HG03103 (cell line): Measurements from ENCODE around the gene RFFL.
A peak's percentile ranks its signal among the peaks of the same experiment; 100 is the strongest.
"Not testable (repeated sequence)": the region's sequence is repeated elsewhere in the genome, so short reads cannot be mapped to it uniquely, and the experiment has no call there.

ENCODE experiments used
- ATAC-seq: cut with Tn5 transposase; IDR thresholded peaks from one replicate; pipeline ENCODE4 v1.9.1; 2021; ENCODE audit warnings: low read depth; ENCODE audit not compliant: unreplicated experiment

RFFL gene

GRCh38 chr17:35011671-35012216 is 51.8 kb downstream of the RFFL start:
- ATAC-seq = no peak

GRCh38 chr17:35010093-35010492 is 53.4 kb downstream of the RFFL start:
- ATAC-seq = no peak

- no peak for ATAC-seq
Measured at GRCh38 chr17:35006961-35007360, 56.5 kb downstream of the RFFL start.

- ATAC-seq = no peak
Measured at GRCh38 chr17:35006345-35006744, 57.2 kb downstream of the RFFL start.

- no peak for ATAC-seq
Measured at GRCh38 chr17:35003778-35004177, 59.7 kb downstream of the RFFL start.

- ATAC-seq = no peak
Measured at GRCh38 chr17:35002876-35003551, 60.5 kb downstream of the RFFL start.

- ATAC-seq = no peak
Measured at GRCh38 chr17:35001549-35001948, 62.0 kb downstream of the RFFL start.

GRCh38 chr17:35000965-35001364 is 62.5 kb downstream of the RFFL start:
- ATAC-seq = not testable (repeated sequence)

GRCh38 chr17:34999456-34999855 is 64.1 kb downstream of the RFFL start:
- no peak for ATAC-seq

- no peak for ATAC-seq
Measured at GRCh38 chr17:34998205-34998604, 65.3 kb downstream of the RFFL start.

GRCh38 chr17:34997355-34997862 is 66.1 kb downstream of the RFFL start:
- no peak for ATAC-seq

- ATAC-seq = no peak
Measured at GRCh38 chr17:34996422-34997285, 66.9 kb downstream of the RFFL start.

GRCh38 chr17:34993031-34993430 is 70.5 kb downstream of the RFFL start:
- no peak for ATAC-seq

- no peak for ATAC-seq
Measured at GRCh38 chr17:34991606-34992005, 71.9 kb downstream of the RFFL start.

GRCh38 chr17:34990921-34991365 is 72.6 kb downstream of the RFFL start:
- no peak for ATAC-seq

GRCh38 chr17:34989473-34989872 is 74.0 kb downstream of the RFFL start:
- ATAC-seq = no peak

- ATAC-seq = no peak
Measured at GRCh38 chr17:34988644-34989043, 74.9 kb downstream of the RFFL start.

GRCh38 chr17:34987232-34987631 is 76.3 kb downstream of the RFFL start:
- ATAC-seq = no peak

GRCh38 chr17:34981538-34982241 is 81.8 kb downstream of the RFFL start:
- no peak for ATAC-seq

GRCh38 chr17:34980681-34981537 is 82.6 kb downstream of the RFFL start:
- peak; percentile 73 for ATAC-seq
